Measurements from ENCODE around the gene NCBP3.

DNA sequence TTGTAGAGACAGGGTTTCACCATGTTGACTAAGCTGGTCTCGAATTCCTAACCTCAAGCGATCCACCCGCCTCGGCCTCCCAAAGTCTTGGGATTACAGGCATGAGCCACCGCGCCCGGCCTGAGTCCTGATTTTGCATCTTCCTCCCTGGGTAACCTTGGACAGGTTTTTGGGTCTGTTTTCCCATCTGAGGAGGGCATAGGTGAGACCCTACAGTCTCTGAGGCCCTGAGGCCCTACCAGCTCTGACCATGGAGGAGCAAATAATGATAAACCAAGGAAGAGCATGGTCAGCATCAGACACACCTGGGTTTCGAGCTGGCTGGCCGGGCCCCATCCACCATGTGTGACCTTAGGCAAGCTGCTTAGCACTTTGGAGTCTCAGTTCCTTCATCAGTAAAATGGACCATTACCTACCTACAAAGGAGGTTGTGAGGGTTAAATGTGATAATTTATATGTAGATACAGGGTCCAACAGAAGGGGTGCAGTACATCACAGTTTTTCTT lies 1.2 kb upstream of the NCBP3 start:
- no peak for TF ChIP-seq ZNF274 (IDR thresholded peaks at IDR 0.05; ENCODE audit: borderline replicate concordance, low read depth, low read length)
- TF ChIP-seq CBX8 (IDR thresholded peaks at IDR 0.05; ENCODE audit: borderline replicate concordance, extremely low read depth, low read depth, low read length, poor library complexity, severe bottlenecking): no peak
